Upper lobe of left lung (tissue), 4 donors: Measurements from ENCODE around the gene PLCB4.

Source experiments
- EP300 ChIP-seq, 4 donors: sonication (generic); formaldehyde crosslinking; IDR thresholded peaks; one replicate each; pipeline ENCODE4 v1.5.1; 2017; ENCODE audit warnings: antibody characterized with exemption in 4 of 4, control low read depth in 2 of 4
- POLR2A ChIP-seq, 4 donors: fragments of 450-650 bp; IDR thresholded peaks; one replicate each; pipeline ENCODE4 v1.5.1; 2016 to 2017; ENCODE audit warnings: antibody characterized with exemption in 4 of 4, mild to moderate bottlenecking in 2 of 4
- POLR2AphosphoS5 ChIP-seq, 2 donors: sonication (generic); formaldehyde crosslinking; IDR thresholded peaks; one replicate each; pipeline ENCODE4 v1.5.1; 2017; ENCODE audit warnings: antibody characterized with exemption in 2 of 2
- TF ChIP-seq, protein P1 (sequence below), 6 experiments: fragments of 450-650 bp in 4 of 6; fragments of 200-600 bp in 2 of 6; sonication (generic) in 2 of 6; IDR thresholded peaks; one replicate each; pipeline ENCODE4 v1.5.1; 2016 to 2019; ENCODE audit warnings: antibody characterized with exemption in 6 of 6

DNA sequence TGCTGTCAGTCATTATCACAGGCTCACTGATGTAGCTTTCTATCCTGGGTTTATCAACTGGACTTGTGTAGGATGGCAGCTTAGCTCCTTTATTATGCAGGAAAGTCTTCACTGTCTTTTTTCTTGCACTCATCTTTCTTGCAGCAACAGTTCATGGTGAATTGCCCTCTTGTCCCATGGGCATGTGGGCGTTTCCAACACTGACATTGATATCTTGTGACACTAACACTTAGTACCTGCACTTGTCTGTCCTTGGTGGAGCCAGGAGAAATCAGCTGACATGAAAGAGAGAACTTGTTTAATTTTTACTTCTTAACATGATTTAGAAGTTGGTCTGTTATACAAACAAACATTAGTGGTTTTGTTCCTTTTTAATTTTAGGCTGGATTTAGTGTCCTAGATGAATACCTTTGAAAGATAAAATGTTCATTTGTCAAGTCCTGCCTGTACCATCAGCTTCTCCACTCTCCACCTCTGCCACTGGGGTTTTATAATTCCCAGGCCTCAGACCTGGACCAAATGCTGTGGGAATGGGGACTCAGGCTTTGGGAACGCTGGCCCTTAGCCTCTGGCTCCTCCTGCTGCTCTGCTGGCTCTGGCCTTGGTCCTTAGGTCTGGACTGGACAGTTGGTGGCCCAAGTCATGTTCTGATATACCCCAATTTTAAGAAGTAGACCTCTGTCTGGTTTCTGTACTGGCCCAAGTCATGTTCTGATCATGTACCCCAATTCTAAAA, 284.5 kb downstream of the PLCB4 start:
- TF ChIP-seq, protein P1, sequence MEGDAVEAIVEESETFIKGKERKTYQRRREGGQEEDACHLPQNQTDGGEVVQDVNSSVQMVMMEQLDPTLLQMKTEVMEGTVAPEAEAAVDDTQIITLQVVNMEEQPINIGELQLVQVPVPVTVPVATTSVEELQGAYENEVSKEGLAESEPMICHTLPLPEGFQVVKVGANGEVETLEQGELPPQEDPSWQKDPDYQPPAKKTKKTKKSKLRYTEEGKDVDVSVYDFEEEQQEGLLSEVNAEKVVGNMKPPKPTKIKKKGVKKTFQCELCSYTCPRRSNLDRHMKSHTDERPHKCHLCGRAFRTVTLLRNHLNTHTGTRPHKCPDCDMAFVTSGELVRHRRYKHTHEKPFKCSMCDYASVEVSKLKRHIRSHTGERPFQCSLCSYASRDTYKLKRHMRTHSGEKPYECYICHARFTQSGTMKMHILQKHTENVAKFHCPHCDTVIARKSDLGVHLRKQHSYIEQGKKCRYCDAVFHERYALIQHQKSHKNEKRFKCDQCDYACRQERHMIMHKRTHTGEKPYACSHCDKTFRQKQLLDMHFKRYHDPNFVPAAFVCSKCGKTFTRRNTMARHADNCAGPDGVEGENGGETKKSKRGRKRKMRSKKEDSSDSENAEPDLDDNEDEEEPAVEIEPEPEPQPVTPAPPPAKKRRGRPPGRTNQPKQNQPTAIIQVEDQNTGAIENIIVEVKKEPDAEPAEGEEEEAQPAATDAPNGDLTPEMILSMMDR (IDR thresholded peaks at IDR 0.05) = no peak
- TF ChIP-seq POLR2AphosphoS5 (IDR thresholded peaks at IDR 0.05) (no peak), POLR2A (IDR thresholded peaks at IDR 0.05) (no peak), EP300 (IDR thresholded peaks at IDR 0.05) (no peak)
